NCI-H1092 treated with DMSO at 0.1 percent for 48 hours (cell line): Measurements from ENCODE around the gene KISS1R.
"Not testable (repeated sequence)": the region's sequence is repeated elsewhere in the genome, so short reads cannot be mapped to it uniquely, and the experiment has no call there.

ENCODE experiments used
- DNase-seq: peaks from one replicate; lab custom pipeline; 2025; lab: John Stamatoyannopoulos, UW

KISS1R gene

DNA sequence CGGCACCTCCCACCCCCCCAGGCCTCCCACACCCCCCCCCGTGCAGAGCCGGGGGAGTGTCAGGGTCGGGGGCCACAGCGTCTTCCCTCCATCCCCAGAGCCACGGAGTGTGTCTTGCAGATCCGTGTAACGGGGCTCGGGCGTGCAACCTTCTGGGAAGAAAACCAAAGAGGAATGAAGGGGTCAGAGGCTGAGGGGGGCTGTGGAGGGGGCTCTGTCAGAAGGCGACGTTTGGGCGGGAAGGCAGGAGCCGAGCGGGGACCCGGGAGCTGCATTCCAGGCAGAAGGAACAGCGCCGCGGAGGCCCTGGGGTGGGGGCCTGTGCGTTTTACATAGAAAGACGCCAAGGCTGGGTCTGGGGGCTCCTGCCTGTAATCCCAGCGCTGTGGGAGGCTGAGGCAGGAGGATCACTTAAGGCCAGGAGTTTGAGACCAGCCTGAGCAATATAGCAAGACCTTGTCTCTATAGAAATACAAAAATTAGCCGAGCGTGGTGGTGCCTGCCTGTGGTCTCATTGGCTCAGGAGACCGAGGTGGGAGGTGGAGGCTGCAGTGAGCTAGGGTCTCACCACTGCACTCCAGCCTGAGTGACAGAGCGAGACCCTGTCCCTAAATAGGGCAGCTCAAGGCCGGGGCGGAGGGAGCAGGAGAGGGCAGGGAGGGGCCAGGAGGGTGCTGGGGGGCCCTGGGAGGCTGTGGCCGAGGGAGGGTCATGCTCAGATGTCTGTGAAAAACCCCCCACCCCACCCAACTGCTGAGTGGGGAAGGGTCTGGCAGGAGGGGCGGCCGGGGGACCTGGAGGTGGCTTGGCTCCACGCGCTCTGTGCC is 36.5 kb downstream of the KISS1R start:
- DNase-seq: no peak

DNA sequence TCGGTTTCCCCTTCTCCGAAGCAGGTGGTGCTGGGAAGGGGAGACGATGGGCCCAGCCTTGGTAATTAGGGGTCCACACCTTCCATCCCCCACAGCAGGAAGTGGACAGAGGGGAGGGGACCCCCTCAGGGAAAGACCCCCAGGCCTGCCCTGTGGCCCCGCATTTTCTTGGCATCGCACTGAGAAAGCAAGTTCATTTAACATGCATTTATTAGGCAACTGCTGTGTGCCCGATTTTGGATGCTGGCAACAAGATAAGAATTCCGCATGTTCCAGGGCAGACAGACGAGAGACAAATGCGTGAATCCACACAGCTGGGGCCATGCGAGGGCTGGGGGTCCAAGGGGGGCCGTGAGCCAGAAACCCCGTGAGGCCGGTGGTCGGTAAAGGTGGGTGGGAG is 37.1 kb downstream of the KISS1R start:
- no peak for DNase-seq

DNA sequence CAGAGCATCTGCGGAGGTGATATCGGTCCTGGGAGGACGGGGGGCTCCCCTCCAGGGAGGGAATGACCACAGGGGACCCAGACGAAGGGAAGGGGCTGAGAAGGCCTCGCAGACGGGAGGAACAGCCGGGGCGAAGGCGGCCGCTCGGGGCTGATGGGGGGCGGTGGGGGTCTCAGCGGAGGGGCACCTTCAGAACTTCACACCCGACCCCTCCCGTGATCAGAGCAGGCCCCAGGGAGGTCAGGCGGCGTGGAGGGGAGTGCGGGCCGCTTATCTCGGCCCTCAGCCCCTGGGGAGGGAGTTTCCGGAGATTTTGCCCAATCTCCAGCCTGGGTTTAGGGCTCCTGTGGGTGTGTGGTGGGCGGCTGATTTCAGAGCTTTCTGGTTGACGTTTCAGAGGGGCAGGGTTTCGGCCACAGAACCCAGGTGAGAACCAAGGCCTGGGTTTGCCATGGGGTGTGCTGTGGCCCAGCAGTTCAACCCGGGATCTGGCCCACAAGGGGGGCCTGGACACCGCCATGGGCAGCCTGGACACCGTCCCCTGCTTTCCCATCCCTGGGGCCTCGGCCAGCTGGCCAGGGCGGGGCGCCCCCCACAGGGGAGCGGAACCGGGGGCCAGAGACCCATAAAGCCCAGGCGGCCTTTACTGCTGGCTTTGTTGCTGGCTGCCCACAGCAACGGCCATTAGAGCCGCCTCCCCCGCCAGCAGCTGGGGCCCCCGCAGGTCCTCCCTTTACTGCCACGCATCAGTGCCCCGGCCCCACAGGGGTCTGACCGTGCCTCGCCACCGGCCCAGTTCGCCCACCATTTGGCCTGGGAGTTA is 37.8 kb downstream of the KISS1R start:
- no peak for DNase-seq

DNA sequence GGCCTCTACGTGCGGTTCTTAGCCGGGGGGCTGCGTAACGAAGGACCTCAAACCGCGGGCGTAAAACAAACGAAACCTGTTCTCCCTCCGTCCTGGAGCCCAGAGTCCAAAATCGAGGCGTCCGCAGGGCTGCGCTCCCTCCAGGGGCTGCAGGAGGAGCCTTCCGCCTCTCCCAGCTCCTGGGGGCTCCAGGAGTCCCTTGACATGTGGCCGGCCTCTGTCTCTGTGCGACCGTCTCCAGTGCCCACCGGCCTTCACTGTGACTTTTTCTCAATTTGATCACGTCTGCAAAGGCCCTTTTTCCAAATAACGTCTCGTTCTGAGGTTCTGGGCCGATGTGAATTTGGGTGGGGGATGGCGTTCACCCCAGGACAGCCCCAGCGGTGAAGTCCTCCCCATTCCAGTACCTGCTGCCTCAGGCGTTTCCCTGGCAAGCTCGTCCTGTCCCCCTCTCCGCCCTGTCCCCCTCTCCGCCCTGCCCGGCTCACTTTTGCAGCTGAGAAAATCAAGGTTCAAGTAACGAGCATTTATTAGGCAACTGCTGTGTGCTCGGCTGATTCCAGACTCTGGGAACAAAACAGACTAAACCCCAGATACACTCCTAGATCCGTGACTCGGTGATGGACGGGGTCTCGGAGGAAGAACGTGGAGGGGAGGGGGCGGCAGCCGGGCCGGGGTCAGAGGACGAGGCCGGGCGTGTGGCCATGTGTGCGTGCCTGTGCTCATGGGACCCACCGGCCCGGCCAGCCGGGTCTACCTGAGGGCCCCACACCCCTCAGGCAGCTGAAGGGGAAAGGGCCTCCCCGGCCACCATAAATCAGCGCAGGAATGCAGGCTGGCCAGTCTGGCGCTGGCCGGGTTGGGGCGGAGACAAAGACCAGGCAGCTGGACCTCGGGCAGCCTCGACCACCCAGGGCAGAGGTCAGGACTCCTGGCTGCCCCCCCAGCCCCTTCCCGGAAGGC is 39.0 kb downstream of the KISS1R start:
- no peak for DNase-seq

DNA sequence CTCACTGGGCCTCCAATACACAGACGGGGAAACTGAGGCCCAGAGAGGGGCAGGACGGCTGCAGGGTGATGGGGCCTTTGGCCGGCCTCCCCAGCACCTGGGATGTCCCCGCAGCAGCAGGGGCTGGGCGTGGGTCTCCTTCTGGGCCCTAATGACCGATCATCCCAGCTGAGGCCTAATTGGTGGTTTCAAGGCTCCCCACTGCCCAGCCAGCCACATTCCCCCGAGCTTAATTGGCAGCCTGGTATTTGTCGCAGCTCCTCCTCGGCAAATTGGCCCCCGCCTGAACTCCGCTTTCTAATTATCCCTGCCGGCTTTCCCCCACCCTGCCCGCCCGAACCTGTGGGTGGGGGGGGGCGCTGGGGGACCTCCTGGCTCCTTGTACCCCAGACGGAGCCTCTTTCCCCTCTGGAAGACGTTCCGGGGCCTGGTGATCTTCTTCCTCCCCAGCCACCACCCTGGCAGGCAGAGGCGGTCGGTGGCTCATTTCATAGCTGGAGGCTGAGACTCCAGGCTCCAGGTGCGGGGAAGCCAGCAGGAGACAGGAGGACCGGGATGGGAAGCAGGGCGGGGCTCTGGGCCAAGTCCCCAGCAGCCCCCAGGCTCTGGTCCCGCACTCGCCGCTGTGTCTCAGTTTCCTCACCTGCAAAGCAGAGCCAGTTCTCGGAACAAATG is 39.8 kb downstream of the KISS1R start:
- DNase-seq: no peak

DNA sequence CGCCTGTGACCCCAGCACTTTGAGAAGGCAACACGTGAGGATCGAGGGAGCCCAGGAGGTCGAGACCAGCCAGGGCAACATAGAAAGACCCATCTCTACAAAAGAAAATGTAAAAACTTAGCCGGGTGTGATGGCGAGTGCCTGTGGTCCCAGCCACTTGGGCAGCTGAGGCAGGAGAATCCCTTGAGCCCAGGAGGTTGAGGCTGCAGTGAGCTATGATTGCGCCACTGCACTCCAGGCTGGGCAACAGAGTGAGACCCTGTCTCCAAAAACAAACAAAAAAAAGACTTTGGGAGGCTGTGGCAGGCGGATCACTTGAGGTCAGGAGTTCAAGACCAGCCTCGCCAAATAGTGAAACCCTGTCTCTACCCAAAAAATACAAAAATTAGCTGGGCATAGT is 40.4 kb downstream of the KISS1R start:
- DNase-seq: not testable (repeated sequence)

DNA sequence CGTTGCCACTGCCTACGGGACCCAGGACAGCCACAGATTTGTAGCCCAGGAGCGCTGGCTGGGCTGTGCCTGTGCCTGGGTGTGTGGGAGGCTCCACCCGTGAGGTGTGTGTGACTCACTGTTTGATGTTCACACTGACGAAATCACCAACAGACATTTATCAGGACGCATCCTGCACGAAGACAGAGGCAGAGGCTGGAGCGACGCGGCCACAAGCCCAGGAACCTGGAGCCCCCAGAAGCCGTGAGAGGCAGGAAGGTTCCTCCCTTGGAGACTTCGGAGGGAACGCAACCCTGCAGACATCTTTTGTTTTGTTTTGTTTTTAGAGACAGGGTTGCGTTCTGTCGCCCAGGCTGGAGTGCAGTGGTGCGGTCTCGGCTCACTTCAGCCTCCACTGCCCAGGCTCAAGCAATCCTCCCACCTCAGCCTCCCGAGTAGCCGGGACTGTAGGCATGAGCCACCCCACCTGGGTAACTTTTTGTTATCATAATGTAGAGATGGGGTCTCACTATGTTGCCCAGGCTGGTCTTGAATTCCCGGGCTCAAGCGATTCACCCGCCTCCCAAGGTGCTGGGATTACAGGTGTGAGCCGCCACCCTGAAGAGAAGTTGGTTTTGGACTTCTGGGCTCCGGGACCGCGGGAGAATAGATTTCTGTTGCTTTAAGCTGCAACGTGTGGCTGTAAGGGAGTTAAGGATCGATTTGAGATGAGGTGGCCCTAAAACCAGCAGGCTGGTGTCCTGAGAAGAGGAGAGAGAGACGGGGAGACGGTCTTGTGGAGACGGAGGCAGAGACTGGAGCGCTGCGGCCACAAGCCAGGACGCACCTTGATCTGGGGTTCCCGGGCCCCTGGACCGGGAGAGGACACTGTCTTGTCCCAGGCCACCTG is 42.1 kb downstream of the KISS1R start:
- DNase-seq: no peak

DNA sequence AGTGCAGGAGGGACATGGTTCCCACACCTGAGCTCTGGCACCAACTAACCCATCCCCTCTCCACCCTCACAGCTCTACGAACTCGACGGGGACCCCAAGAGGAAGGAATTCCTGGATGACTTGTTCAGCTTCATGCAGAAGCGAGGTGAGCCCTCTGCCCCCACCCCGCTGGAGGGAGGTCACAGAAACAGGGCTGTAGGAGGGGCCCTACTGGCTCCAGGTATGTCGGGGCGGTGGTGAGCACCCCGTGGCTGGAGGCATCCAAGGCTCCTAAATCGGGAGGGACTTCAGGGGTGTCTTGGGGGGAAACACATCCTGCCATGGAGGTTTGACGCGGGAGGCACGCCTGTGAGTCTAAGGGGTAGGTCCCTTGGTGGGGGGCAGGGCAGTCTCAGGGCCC is 42.9 kb downstream of the KISS1R start:
- DNase-seq: no peak

DNA sequence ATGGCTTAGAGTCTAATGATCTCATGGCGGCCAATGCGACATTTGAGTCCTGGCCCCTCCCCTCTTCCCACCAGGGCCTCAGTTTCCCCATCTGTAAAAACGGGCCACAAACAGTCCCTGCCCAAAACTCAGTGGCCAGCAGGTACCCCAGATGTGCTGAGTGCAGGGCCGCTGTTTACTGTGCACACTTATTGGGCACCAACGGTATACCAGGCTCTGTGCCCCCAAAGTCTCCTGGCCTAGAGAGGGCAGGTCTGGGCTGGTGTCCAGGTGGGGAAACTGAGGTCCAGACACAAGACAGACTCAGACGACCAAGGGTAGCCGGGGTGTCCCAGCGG is 43.4 kb downstream of the KISS1R start:
- DNase-seq: no peak

DNA sequence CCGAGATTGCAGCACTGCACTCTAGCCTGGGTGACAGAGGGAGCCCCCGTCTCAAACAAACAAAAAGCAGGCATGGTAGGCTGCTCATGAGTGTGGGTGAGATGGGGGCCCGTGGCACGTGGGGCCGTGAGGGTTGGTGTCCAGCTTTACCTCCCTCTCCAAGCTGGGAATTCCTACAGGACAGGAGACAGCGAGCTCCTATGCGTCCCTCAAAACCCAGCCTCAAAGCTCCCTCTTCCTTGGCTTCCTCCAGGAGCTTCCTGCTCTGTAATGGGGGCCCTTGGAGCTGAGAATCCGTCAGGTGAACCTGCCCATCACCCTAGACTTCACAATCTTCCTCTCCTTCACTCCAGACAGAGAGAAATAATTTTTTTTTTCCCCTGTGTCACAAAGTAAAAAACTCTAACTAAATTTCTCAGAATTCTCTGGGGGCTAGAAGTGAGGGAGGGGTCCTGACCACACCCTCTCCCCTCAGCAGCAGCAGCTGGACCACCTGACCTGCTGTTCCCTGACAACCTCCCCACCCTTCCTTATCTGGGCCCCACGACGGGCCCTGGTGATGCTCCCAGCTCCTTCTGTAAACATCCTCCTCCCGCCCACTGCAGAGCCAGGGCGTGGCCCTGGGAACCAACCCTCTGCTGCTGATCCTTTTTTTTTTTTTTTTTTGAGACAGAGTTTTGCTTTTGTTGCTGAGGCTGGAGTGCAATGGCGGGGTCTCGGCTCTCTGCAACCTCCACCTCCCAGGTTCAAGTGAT is 44.9 kb downstream of the KISS1R start:
- no peak for DNase-seq

DNA sequence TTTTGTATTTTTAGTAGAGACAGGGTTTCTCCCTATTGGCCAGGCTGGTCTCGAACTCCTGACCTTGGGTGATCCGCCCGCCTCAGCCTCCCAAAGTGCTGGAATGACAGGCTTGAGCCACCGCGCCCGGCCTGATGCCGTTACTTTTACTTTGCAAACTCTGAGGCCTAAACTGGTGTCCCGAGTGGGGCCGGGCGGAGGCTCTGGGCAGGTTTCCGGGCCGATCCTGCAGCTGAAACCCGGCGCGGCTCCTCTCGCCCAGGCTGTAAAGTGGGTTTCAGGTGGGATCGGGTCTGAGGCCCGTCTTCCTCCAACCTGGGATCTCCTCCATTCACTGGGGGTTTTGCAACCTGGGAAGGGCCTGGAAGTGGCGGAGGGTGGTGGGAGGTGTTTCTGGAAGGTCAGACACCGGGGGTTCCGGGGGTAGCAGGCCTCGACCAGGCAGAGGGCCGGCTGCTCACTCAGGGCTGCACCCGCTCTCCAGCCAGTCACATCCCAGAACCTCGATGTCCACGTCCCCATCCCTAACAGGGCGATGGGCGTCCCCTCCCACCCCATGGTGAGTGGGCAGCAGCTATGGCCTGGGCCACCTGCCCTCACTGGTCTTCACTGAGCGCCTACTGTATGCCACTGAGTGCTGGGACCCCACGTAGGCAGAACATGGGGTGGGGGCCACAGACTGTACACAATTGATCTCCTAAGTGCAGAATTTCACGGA is 45.7 kb downstream of the KISS1R start:
- no peak for DNase-seq

DNA sequence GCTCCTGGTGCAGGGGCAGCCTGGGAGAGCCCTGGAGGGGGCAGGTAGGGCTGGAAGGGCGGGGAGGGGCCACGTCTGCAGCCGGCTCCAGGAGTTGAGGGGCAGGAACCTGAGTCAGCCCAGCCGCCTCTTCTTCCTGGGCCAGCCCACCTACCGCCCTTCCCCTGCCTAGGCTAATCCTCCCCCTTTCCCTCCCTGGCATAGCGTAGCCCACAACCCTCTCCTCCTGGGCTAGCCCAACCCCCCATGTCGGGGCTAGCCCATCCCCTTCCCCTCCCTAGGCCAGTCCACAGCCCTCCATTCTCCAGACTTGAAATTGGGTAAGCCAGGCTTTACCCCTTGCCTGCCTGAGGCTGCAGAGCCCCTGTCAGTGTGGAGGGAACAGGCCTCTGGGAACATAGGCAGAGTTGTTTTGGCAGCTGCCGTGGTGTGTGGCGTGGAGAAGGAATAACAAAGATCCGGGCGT is 46.4 kb downstream of the KISS1R start:
- DNase-seq: no peak

DNA sequence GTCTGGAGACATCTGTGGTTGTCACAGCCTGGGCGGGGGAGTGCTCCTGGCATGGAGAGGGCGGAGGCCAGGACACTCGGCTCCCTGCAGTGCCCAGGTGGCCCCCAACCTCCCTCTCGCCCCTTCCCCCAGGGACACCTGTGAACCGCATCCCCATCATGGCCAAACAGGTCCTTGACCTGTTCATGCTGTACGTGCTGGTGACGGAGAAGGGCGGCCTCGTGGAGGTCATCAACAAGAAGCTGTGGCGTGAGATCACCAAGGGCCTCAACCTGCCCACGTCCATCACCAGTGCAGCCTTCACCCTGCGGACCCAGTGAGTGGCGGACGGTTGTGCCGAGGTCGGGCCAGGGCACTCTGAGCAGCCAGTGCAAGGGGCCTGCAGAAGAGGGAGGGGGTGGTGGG is 47.0 kb downstream of the KISS1R start:
- DNase-seq: no peak

DNA sequence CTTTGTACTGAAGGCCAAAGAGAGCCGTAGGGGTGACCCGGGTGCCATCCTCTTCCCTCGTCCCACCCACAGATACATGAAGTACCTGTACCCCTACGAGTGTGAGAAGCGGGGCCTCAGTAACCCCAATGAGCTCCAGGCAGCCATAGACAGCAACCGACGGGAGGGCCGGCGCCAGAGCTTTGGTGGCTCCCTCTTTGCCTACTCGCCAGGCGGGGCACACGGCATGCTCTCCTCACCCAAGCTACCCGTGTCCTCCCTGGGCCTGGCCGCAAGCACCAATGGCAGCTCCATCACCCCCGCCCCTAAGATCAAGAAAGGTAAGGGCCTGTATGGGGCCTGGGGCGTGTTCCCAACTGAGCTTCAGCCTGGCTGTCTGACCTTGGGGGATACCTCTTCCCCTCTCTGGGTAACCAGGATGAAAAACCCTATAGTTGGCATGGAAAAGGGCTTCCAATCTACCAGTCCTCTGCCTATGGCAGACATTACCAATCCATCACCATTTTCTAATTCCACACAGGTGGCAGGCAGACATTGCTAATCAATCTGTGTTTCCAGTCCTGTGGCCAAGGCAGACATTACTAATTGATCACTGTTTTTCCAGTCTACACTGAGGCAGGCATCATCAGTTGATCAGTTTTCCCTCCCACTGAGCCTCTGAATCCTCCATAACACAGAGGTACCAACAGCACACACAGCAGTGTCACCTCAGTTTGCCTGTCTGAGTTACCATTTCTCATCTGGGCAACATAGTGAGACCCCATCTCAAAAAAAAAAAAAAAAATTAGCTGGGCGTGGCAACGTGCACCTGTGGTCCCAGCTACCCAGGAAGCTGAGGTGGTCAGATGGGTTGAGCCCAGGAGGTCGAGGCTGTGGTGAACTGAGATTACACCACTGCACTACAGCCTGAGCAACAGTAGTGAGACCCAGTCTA is 47.9 kb downstream of the KISS1R start:
- no peak for DNase-seq

DNA sequence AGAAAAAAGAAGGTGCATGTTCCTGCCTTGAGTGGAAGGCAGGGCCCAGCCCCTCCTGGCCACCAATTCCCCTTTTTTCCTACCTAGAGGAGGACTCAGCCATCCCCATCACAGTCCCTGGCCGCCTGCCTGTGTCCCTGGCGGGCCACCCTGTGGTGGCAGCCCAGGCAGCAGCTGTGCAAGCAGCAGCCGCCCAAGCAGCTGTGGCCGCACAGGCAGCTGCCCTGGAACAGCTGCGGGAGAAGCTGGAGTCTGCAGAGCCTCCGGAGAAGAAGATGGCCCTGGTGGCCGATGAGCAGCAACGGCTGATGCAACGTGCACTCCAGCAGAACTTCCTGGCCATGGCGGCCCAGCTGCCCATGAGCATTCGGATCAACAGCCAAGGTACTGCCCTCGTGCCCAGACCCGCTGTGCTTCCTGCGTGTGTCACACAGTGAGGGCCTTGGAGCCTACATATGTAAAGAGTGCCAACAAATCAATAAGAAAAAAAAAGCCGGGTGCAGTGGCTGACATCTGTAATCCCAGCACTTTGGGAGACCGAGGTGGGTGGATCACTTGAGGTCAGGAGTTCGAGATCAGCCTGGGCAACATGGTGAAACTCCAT is 49.5 kb downstream of the KISS1R start:
- no peak for DNase-seq
